ENCODE data around the gene APOL3.
"Not testable (repeated sequence)": the region's sequence is repeated elsewhere in the genome, so short reads cannot be mapped to it uniquely, and the experiment has no call there.

APOL3 gene

GRCh38 chr22:36160499-36160942 is at the start of gene APOL3:
APOL3 (minus strand) TSS chr22:36160755; CDS start chr22:36149055, 11,700 bp downstream.
- H3K4me3 ChIP-seq (ENCODE audit: low read depth, low read length) = peak within 1 kb of the TSS; percentile 64
- TF ChIP-seq, protein P1, sequence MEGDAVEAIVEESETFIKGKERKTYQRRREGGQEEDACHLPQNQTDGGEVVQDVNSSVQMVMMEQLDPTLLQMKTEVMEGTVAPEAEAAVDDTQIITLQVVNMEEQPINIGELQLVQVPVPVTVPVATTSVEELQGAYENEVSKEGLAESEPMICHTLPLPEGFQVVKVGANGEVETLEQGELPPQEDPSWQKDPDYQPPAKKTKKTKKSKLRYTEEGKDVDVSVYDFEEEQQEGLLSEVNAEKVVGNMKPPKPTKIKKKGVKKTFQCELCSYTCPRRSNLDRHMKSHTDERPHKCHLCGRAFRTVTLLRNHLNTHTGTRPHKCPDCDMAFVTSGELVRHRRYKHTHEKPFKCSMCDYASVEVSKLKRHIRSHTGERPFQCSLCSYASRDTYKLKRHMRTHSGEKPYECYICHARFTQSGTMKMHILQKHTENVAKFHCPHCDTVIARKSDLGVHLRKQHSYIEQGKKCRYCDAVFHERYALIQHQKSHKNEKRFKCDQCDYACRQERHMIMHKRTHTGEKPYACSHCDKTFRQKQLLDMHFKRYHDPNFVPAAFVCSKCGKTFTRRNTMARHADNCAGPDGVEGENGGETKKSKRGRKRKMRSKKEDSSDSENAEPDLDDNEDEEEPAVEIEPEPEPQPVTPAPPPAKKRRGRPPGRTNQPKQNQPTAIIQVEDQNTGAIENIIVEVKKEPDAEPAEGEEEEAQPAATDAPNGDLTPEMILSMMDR (IDR thresholded peaks at IDR 0.05; ENCODE audit: borderline replicate concordance, insufficient read depth, low read depth, low read length) = no peak

DNA sequence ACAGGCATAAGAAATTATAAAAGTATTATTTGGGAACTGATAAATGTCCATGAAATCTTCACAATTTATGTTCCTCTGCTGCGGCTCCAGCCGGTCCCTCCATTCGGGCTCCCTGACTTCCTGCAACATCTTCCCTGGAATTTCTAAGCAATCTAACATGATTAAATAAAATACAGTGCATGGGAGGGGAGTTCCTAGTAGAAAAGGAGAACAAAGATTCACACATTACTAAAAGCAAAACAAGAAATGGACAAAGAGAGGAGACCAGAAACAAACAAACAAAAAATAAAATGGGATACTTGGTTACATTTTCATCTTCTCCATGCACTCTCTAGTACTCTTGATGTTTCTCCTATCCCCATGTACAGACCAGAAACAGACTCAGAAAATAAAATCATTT is 49.7 kb upstream of the APOL3 start:
- TF ChIP-seq, protein P1 (IDR thresholded peaks at IDR 0.05; ENCODE audit: borderline replicate concordance, insufficient read depth, low read depth, low read length) = no peak
- H3K4me3 ChIP-seq (ENCODE audit: low read depth, low read length) = no peak overlapping the region

GRCh38 chr22:36209488-36209908 is 48.9 kb upstream of the APOL3 start:
- not testable (repeated sequence) for H3K4me3 ChIP-seq (ENCODE audit: low read depth, low read length)

DNA sequence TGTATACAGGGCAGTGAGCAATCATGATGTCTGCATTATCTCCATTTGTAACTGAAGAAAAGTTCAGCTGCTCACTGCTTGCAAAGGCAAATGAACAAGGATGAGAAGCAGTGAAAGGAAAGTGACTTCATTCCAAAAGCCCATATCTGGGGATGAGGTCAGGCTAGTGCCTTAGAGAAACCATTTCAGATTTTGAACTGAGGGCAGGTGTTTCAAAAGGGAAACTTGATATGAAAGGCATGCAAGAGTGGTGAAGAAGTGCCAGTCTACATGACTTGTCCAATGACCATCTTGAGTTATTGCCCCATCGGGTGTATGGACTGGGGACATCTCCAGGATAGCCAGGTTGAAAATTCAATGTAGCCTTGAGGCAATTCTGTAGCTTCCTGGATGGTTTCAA is 48.4 kb upstream of the APOL3 start:
- no peak overlapping the region for H3K4me3 ChIP-seq (ENCODE audit: low read depth, low read length)
- TF ChIP-seq, protein P1 (IDR thresholded peaks at IDR 0.05; ENCODE audit: borderline replicate concordance, insufficient read depth, low read depth, low read length) = no peak

GRCh38 chr22:36208162-36208765 is 47.7 kb upstream of the APOL3 start:
- TF ChIP-seq, protein P1 (IDR thresholded peaks at IDR 0.05; ENCODE audit: borderline replicate concordance, insufficient read depth, low read depth, low read length) = no peak
- no peak overlapping the region for H3K4me3 ChIP-seq (ENCODE audit: low read depth, low read length)

DNA sequence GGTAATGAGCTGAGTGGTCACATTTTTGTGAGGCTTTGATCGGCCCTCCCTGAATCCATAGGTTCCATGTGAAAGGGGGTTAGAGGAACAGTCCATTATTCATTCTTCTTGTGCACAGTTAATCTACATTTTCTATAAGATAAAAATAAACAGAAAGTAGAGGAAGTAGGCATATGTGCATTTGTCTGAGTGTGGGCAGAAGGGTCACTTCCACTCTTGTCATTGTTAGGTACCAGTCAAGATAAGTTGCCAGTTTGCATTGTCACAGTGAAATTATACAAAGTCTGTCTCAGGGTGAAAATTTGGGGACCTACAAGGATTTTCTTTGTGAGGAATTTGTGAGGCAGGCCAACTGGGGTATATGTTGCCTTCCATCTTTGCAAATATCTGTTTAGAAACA is 45.7 kb upstream of the APOL3 start:
- TF ChIP-seq, protein P1 (IDR thresholded peaks at IDR 0.05; ENCODE audit: borderline replicate concordance, insufficient read depth, low read depth, low read length) = no peak

DNA sequence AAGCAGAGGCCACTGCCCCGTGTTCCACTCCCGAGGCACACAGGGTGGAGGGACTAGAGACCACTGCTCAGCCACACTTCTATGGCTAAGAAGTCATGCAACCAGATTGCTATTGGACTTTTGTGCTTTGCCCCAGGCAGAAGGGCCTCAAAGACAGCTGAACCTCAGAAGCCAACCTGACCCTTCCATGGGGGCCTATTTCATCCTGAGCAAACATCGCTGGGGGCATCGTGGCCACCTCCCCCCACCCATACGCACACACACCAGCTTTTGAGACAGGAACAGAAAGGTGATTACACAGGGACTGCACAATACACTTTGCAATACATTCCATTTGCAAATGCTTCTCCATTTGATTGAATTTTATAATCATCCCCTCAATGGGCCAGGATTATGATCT is 45.0 kb upstream of the APOL3 start:
- not testable (repeated sequence) for H3K4me3 ChIP-seq (ENCODE audit: low read depth, low read length)

More for the DNA sequence above, 45.7 kb upstream of the APOL3 start:
- no peak overlapping the region for H3K4me3 ChIP-seq (ENCODE audit: low read depth, low read length)

DNA sequence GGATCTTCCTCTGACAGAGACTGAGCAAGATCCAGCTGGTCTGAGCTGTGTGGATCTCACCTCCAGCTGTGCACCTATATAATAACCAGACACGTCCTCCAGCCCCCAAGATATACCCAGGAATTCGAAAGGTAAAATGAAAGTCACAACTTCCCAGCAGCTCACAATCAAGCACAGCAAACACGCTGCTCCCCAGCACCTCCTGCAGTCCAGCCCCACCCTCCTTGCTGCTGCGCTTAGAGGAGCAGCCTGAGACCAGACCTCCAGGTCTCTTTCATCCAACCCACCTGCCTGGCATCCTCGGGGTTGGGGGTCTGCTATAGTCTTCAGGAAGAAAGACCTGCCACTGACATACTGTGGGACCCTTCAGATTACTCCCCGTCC is 44.1 kb upstream of the APOL3 start:
- TF ChIP-seq, protein P1 (IDR thresholded peaks at IDR 0.05; ENCODE audit: borderline replicate concordance, insufficient read depth, low read depth, low read length) = no peak
- H3K4me3 ChIP-seq (ENCODE audit: low read depth, low read length) = no peak overlapping the region

Measured in GM12875 (cell line).